Astrocyte (in vitro differentiated cells and primary cell): ENCODE results near the gene RELB.

Experiments used
- EZH2 ChIP-seq: IDR thresholded peaks from 2 replicates; pipeline ENCODE4 v1.6.1; 2012; ENCODE audit warnings: mild to moderate bottlenecking, low read length, inconsistent platforms; ENCODE audit not compliant: insufficient read depth
- TF ChIP-seq, protein P1 (sequence below): IDR thresholded peaks from 2 replicates; pipeline ENCODE4 v1.5.1; 2011; ENCODE audit warnings: low read depth, mild to moderate bottlenecking, inconsistent platforms, low read length, moderate library complexity; ENCODE audit not compliant: insufficient read depth

DNA sequence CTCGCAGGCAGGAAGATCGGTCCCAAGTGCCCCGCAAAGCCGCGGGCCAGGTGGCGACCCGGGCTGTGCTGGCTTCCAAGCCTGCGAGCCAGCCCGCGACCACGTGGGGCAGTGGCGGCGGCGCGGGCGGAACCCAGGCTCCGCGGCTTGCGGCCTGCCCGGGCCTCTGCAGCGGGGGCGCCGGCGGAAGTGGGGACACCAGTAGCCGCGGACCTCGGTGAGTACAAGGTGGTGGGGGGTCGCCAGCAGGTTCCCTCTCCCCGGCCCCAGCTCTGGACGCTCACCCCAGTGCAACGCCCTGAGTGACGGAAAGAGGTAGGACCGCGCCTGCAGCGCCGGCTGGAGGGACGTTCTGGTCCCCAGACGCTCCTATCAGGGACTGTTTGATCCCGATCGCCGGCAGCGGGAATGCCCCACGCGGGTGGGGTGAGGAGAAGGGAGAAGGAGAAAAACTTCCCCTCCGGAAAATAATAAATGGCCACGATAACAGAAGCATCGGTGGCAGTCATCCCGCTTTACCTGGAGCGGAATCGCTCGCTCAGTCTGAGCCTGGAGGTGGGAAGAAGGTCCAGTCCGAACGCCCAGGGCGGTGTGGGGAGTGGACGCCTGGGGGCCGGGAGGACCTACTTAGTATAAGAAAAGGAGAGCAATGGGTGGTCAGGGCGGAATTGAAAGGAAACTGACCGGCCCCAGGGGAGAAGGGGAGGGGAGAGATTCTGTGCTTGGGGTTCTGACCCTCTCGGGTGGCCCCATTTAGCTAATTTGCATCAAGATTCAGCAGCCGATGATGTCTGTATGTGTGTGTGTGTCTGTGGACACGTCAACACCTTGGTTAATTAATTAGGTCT is 78.0 kb downstream of the RELB start, which contains the start of gene GEMIN7:
- TF ChIP-seq, protein P1, sequence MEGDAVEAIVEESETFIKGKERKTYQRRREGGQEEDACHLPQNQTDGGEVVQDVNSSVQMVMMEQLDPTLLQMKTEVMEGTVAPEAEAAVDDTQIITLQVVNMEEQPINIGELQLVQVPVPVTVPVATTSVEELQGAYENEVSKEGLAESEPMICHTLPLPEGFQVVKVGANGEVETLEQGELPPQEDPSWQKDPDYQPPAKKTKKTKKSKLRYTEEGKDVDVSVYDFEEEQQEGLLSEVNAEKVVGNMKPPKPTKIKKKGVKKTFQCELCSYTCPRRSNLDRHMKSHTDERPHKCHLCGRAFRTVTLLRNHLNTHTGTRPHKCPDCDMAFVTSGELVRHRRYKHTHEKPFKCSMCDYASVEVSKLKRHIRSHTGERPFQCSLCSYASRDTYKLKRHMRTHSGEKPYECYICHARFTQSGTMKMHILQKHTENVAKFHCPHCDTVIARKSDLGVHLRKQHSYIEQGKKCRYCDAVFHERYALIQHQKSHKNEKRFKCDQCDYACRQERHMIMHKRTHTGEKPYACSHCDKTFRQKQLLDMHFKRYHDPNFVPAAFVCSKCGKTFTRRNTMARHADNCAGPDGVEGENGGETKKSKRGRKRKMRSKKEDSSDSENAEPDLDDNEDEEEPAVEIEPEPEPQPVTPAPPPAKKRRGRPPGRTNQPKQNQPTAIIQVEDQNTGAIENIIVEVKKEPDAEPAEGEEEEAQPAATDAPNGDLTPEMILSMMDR = no peak
- no peak for TF ChIP-seq EZH2
